ENCODE measurements around the gene C1orf21. TPM values are rescaled to one million over a fixed set of nuclear protein-coding genes. Genes with fewer than 3 reads are reported as not detected.

The C1orf21 gene
- total RNA-seq, 1 donor from 2014 or later = 43.3 TPM

- TF ChIP-seq CTCF (IDR thresholded peaks at IDR 0.05; ENCODE audit: partially characterized antibody, unreplicated experiment) = no peak
- peaks cover 6% of the 10 kb centered on the region for H3K36me3 Mint-ChIP-seq (ENCODE audit: unreplicated experiment)
- peaks cover 2% of the 10 kb centered on the region for H3K9me3 Mint-ChIP-seq (ENCODE audit: unreplicated experiment)
- no peak for DNase-seq
- no peak overlapping the region for H3K4me3 Mint-ChIP-seq (ENCODE audit: unreplicated experiment)
- no peaks in the 10 kb centered on the region for H3K4me1 Mint-ChIP-seq (ENCODE audit: low read depth, unreplicated experiment)
- no peak overlapping the region for H3K27ac Mint-ChIP-seq (ENCODE audit: unreplicated experiment)
- H3K27me3 Mint-ChIP-seq (ENCODE audit: unreplicated experiment) = no peaks in the 10 kb centered on the region
Observed at GRCh38 chr1:184362876-184363275, 24.0 kb upstream of the C1orf21 start.

GRCh38 chr1:184365699-184366098 lies 21.1 kb upstream of the C1orf21 start:
- Mint-ChIP-seq H3K9me3 (ENCODE audit: unreplicated experiment) (peaks cover 2% of the 10 kb centered on the region), H3K27ac (ENCODE audit: unreplicated experiment) (no peak overlapping the region), H3K36me3 (ENCODE audit: unreplicated experiment) (peaks cover 6% of the 10 kb centered on the region), H3K4me3 (ENCODE audit: unreplicated experiment) (no peak overlapping the region), H3K27me3 (ENCODE audit: unreplicated experiment) (no peaks in the 10 kb centered on the region), H3K4me1 (ENCODE audit: low read depth, unreplicated experiment) (no peaks in the 10 kb centered on the region)
- TF ChIP-seq CTCF (IDR thresholded peaks at IDR 0.05; ENCODE audit: partially characterized antibody, unreplicated experiment) = no peak
- DNase-seq = no peak

- no peak for TF ChIP-seq CTCF (IDR thresholded peaks at IDR 0.05; ENCODE audit: partially characterized antibody, unreplicated experiment)
- Mint-ChIP-seq H3K27ac (ENCODE audit: unreplicated experiment) (no peak overlapping the region), H3K4me1 (ENCODE audit: low read depth, unreplicated experiment) (no peaks in the 10 kb centered on the region), H3K27me3 (ENCODE audit: unreplicated experiment) (no peaks in the 10 kb centered on the region), H3K36me3 (ENCODE audit: unreplicated experiment) (peaks cover 6% of the 10 kb centered on the region), H3K4me3 (ENCODE audit: unreplicated experiment) (no peak overlapping the region), H3K9me3 (ENCODE audit: unreplicated experiment) (peaks cover 2% of the 10 kb centered on the region)
- no peak for DNase-seq
Observed at GRCh38 chr1:184366997-184367396, 19.8 kb upstream of the C1orf21 start.

GRCh38 chr1:184367427-184368038 lies 19.3 kb upstream of the C1orf21 start:
- DNase-seq = no peak
- Mint-ChIP-seq H3K27ac (ENCODE audit: unreplicated experiment) (no peak overlapping the region), H3K4me3 (ENCODE audit: unreplicated experiment) (no peak overlapping the region), H3K27me3 (ENCODE audit: unreplicated experiment) (no peaks in the 10 kb centered on the region), H3K9me3 (ENCODE audit: unreplicated experiment) (peaks cover 2% of the 10 kb centered on the region), H3K36me3 (ENCODE audit: unreplicated experiment) (peaks cover 6% of the 10 kb centered on the region), H3K4me1 (ENCODE audit: low read depth, unreplicated experiment) (no peaks in the 10 kb centered on the region)
- TF ChIP-seq CTCF (IDR thresholded peaks at IDR 0.05; ENCODE audit: partially characterized antibody, unreplicated experiment) = no peak

- no peak overlapping the region for H3K27ac Mint-ChIP-seq (ENCODE audit: unreplicated experiment)
- no peak for DNase-seq
- no peak overlapping the region for H3K4me3 Mint-ChIP-seq (ENCODE audit: unreplicated experiment)
- TF ChIP-seq CTCF (IDR thresholded peaks at IDR 0.05; ENCODE audit: partially characterized antibody, unreplicated experiment) = no peak
- peaks cover 2% of the 10 kb centered on the region for H3K9me3 Mint-ChIP-seq (ENCODE audit: unreplicated experiment)
- H3K36me3 Mint-ChIP-seq (ENCODE audit: unreplicated experiment) = peaks cover 6% of the 10 kb centered on the region
- H3K4me1 Mint-ChIP-seq (ENCODE audit: low read depth, unreplicated experiment) = no peaks in the 10 kb centered on the region
- no peaks in the 10 kb centered on the region for H3K27me3 Mint-ChIP-seq (ENCODE audit: unreplicated experiment)
Observed at GRCh38 chr1:184368354-184368753, 18.5 kb upstream of the C1orf21 start.

All from glutamatergic neuron (in vitro differentiated cells).